Stimulated activated CD8-positive, alpha-beta memory T cell treated with anti-CD3 and anti-CD28 coated beads, Interleukin-15, amount 100 ng/mL, for 1 hour (primary cell): ENCODE data around the gene NOM1.

Experiments used
- DNase-seq: peaks from one replicate; pipeline ENCODE4 v3.0.0-alpha.2; 2020; ENCODE audit warnings: low read depth

The NOM1 gene

DNA sequence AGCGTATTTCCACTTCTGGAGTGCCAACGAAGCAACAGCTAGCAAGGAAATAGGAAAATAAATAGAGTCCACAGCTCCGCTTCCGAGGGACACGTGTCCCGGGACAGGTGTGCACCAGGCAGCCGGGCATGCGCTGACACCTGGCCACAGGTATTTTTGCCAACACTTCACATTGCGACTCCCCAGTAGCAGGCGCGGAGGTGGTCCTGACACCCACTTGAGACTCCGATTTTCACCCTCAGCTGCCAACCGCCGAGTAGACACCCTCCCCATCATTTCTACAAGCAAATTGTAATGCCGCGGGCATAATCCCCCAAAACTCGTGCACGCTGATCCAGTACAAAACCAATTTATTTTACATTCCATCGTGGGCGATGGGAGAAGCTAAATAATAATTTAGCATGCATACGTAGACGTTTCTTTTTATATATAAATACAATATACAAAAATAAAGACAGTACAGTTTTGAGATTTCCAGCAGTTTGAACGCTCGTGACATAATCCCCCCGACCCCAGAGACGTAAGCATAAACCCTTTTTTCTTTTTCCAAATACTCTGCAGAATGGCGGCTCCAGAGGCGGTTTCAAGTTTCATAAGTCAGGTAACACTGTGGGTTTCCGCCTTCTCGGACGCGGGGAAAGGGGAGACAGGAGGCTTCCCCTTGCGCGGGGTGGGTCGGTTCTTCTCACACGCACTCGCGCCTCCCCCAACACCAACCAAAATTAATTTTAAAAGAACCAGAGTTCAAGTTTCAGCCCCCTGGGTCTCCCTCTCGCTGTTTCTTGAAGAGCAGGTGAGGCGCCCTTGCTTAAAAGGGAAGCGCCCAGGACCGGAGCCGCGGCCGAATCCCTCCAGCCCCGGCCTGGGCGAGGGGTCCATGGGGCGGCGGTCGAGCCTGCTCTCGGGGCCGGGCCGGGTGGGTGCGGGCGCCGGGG is 55.3 kb downstream of the NOM1 start:
- DNase-seq = no peak

DNA sequence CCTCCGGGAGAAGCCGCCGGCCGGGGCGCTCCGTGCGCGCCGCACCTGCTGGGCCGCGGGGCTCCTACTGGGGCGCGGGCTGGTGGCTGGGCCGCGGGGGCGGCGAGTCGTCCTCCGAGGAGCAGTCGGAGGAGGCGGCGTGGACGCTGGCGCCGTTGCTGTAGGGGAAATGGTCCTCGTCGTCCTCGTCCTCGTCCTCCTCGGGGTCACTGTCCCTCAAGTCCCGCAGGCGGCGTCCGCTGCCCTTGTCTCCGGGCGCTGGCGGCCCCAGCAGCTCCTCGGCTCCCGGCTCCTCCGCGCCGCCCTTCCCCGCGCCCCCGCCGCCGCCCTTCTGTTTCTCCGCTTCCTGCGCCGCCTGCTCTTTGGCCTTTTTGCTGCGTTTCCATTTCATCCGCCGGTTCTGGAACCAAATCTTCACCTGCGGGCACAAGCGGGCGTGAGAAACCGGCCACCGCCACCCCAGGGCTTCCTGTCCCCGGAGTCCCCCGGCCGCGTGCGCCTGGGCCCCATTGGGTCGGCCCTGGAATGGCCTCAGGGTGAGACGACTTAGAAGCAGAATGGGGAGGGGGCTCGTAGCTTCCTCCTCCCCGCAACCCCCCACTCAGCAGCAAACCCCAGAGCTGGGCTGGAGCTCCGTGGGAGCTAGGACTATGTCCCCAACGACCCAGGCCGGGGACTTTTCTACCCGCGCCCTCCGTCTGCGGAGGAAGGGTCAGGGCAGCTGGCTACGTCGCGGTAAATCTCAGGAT is 56.1 kb downstream of the NOM1 start:
- DNase-seq = no peak

DNA sequence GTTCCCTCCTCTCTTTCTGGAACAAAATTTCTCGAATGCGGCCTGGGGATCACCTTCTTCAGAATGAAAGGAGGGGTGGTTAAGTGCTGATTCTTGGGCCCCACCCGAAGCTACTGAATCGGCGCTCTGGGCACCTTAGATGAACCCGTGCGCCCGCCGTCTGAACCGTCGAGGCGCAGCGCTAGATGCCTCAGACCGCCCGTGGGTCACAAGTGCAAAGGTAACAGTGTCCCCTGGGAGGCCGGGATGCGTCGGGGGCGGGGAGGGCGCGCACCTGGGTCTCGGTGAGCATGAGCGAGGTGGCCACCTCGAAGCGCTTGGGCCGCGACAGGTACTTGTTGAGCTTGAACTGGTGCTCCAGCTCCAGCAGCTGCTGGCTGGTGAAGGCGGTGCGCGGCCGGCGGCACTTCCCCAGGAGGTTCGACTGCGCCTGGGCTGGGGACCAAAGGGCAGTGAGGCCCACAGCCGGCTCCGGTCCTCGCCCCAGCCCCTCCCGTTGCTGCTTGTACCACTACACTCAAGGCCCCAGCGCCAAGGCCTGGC is 56.8 kb downstream of the NOM1 start:
- no peak for DNase-seq

DNA sequence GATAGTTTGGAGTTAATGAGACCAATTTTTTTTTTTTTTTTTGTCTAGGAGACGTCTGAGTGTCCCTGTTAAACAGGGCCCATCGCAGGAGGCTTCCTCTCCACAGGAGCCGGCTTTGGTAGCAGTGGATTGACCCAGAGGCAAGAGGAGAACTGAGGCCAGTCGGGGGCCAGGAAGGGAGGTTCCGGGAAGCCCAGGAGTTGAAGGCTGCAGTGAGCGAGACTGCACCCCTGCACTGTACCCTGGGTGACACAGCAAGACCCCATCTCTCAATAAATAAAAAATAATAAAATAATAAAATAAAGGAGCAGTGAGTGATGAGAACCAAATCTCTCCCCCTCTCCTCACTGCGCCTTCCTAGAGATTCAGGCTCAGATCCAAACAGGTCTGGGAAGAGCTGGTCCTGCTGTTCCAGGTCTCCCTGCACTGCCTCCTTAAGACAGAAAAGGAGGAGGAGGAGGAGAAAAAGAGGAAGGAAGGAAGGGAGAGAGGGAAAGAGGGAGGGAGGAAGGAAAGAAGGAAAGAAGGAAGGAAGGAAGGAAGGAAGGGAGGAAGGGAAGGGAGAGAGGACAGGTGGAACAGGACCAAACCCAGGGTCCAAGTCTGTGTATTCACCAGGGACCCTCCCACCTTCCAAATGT is 57.4 kb downstream of the NOM1 start:
- DNase-seq = no peak

DNA sequence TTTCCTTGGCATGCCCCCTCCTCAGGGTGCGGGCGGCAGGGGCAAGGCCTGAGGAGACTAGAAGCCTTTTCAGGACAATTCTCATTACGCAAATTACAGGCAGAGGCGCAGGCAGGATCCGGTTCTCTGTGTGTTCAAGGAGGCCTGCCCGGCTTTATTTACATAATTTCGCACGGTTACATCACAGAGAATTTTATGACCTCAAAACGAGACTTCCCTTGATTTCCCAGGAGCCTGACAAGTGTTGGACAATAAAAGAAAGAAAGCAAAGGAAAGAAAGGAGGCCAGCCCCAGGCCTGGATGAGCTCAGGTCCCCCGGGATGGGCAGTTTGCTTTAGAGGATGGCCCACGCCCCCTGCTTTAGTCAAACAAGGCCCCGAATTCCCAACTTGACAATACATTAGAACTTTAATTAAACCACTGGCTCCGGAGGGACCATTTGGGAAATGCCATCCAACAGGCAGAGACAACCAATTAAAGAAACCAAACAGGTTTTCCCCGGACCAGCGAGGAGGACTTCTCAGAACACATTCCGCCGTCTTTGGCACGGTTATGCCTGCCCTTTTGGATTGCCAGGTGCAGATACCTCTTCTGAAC is 58.1 kb downstream of the NOM1 start:
- DNase-seq = no peak

DNA sequence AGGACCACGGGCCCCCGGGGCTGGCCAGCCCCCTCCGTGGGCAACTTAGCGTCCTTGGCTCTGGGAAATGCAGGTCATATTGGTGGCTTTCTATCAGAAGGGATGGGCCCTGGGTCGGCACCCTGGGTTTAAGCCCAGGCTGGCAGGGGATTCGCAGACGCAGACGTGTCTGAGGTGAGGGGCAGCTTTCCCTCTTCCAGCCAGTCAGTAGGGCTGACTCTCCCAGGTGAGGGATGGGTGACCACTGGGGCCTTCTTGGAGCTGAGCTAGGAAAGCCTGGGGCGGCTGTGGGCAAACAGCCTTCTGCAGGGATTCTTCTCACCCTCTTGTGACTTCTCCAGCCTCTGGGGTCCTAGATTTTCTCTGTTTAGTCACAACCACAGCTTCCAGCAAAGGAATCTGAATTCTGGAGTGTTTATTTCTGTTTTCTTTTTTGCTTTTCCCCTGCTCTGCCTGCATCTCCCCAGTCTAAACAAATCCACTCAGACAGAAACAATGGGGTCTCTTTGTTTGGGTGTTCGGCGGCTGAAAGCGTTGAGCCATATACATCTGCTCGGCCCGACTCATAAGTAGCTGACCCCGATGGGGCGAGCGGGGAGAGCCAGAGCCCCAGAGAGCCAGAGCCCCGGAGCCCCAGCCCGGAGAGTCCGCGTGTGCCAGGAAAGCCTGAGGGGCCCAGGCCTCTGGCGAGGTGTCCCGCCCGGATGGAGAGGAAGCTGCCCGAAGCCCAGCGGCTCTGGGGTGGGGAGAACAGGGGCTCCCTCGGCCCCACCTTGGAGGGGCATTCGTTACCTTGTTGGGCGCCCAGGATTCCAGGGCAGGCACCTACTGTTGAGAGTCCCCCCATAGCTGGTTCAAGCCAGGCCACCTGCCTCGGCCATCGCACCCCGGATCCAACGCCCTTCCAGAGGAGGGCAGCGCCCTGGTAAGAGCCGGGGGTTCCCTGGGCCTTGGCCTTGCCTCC is 59.0 kb downstream of the NOM1 start:
- DNase-seq = no peak

DNA sequence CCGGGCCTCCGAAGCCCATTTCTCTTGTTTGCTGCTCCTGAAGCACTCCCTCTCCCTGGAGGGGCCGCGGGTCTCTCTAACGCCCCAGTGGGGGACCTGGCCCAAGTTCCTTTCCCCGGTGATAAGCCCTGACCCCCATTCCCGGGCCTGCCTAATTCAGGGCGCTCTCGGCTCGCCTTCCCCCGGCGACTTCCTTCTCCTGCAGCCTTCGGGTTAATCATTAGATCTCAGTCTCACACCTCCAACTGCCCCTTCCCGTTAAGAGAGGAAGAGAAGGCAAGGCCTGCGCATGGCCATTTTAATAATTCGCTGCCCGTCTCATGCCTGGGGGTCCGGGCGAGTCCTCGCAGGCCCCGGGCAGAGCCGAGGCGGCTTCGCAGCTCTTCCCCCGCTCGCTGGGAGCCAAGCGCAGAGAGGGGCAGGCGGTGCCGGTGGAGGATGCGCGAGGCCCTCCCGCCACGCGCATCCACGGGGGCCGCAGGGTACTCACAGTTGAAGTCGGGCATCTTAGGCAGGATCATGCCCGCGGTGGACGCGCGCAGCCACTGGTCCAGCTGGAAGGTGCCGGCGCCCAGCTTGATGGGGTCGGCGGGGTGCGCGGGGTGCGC is 59.8 kb downstream of the NOM1 start:
- DNase-seq = no peak

DNA sequence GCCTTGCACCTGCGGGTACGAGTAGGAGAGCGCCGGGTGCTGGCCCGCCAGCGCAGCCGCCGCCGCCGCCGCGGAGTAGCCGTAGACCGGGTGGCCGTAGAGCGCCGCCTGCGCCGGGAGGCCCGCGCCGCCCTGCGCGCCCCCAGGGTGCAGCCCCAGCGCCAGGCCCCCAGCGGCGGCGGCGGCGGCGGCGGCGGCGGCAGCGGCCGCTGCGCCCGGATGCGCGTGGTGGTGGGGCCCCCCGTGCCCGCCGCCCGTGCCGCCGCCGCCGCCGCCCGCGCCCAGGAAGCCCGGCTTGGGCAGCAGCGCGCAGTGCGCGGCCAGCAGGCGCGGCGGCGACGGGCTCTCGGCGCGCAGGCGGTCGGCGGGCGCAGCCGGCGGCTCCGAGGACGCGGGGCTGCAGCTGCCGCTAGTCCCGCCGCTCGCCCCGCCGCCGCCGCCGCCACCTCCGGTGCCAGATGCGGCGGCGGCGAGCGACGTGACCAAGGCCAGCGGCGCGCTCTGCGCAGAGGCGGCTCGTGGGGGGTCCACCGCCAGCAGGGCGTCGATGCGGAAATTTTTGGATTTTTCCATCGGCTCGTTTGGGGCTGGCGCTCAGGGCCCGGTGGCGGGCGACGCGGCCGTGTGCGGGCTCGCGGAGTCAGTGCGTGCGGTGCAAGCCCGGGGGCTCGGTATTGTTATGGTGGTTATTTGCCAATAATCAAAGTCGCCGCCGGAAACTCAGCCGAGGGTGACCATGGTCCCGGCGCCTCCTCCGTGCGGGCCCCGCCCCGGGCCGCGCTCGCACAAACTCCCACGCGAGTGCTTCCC is 60.5 kb downstream of the NOM1 start:
- DNase-seq = no peak

DNA sequence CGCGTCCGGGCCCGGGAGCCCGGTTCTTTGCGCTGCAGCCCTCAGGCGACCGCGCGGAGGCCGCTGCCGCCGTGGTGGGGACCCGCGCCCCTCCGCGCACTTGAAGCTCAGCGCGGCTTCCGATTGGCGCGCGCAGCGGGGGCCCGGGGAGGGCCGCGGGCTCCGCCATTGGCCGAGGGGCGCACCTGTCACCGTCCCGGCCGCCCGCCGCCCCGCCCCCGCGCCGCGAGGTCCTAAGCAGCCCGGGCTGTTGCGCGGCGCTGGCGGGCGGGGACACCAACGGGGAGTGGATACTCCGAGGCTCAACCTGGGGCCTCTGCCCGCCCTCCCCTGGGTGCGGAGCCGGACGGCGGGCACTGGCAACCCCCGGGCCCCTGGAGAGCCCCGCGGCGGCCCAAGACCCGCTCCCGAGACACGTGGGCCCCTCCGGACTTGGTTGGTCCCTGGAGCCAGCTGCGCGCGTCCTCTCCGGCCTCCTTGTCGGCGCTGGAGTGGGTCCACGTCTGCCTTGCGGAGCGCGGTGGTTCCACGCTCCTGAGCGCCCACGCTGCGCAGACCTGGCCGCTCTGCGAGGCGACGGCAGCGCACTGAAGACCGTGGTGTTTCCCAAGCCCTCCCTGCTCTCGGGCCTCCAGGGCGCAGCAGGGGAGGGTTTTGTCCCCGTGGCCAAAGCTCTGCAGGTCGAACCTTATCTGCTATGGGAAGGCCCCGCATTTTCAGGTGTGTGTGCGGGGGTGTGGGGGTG is 61.2 kb downstream of the NOM1 start, which contains the start of gene MNX1:
MNX1 (minus strand) TSS at position 76 of the 745 bp plus-strand sequence. CDS start 313 bp downstream, outside the sequence.
- DNase-seq = no peak

DNA sequence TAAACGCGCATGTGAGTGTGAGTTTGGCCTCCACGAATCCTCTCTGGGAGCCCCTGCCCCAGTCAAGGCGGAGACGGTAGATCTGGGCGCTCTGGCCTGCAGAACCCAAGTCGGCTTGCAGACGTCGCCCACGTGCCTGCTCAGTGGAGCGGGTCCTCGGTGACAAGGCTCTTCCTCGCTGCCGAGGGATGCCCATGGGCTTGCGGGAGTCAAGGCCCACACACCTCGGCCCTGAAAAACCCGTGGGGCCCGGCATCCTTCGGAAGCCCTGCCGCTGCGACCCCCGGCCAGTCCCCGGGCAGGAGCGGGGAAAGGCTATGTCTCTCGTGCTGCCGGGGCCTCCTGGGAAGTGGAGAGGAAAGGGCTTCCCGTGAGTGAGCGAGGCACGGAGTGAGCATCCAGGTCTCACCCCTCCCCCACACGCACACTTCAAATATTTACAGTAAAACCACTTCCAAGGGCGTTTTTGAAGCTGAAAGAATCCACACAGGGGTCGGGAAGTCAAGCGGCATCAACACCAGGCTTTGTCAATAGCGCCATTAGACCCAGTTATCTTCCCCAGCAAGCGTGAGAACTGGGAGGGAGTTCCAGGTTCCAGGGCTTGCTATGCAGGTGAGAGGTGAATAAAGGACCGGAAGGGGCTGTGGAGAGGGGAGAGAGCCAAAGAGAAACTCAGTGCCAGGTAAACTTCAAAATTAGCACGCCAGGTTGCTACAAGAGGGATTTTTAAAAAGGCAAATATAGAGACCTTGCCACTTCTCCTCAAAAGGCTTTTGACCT is 62.0 kb downstream of the NOM1 start:
- no peak for DNase-seq

DNA sequence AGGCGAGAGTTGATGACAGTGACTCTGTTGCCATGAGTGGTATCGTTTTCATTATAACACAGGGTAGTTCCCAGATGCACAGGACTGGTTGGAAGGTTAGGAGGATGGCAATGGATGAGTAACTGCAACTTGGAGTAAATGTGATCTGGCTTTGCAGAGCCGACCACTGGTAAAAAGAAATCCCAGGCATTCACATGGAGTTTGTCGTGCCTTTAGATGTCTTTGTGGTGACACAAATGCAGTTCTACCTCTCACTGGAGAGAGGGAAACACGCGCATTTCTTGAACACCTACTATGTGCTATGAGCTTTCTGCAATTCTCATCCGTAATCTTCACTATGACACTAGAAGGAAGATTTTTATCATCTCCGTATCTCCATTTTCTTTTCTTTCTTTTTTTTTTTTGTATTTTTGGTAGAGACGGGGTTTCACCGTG is 62.6 kb downstream of the NOM1 start:
- DNase-seq = no peak

DNA sequence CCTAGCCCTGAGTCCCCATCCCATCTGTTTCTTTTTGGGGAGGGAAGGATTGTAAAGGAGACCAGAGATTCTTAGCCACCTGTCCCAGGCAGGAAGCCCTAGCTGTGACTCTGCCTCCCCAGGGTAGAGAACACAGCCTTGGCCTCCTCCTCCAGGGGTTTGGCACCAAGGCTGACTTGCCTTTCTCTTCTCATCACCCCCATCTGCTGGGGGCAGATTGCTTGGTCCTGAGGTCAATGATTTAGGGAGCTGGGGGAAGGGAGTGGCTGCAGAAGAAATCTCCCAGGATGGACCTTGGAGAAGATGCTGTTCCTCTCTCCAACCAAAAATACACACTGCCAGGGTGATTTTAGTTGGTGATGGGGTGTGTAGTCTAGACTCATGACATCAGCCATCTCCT is 63.6 kb downstream of the NOM1 start:
- DNase-seq = no peak

DNA sequence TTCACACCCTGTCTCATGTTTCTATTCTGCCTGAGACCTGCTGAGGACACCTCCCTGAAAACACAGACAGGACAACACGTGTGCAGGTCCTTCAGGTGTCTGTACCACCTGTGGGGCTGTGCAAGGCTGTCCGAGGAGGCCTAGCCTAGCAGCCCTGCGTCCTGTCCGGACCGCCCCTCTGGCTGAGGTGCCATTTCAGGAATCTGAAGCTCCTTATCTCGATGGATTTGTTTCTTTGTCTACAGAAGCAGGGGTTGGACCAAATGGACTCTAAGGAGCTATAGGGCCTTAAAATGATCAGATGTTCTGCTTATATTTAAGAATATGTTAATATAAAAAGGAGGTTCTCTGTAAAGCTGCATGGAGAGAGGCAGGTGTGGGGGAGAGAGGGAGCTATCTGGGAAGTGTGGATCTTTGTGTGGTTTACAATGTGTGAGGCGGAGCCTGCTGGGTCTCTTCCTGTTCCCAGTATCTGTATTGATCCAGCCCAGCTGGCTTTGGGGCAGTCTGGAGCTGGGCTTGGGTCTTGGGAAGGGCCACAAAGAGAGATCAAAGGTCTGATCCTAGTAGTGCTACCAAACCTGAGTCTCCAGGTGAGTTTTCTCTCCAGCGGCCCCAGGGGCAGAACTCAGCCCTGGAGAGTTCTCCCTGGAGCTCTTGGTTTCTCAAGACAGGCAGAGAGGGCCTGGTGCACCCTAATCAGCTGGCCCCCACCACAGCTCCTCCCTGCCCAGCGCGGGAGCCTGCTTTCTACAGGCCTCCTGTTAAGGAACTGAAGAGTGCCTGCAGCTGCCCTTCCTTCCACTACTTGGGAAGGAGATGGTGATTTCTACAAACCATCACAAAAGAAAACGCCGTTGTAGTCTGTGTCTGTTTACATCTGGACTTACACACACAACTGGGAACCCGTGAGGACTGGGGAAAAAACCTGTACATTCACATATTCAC is 64.4 kb downstream of the NOM1 start:
- no peak for DNase-seq

DNA sequence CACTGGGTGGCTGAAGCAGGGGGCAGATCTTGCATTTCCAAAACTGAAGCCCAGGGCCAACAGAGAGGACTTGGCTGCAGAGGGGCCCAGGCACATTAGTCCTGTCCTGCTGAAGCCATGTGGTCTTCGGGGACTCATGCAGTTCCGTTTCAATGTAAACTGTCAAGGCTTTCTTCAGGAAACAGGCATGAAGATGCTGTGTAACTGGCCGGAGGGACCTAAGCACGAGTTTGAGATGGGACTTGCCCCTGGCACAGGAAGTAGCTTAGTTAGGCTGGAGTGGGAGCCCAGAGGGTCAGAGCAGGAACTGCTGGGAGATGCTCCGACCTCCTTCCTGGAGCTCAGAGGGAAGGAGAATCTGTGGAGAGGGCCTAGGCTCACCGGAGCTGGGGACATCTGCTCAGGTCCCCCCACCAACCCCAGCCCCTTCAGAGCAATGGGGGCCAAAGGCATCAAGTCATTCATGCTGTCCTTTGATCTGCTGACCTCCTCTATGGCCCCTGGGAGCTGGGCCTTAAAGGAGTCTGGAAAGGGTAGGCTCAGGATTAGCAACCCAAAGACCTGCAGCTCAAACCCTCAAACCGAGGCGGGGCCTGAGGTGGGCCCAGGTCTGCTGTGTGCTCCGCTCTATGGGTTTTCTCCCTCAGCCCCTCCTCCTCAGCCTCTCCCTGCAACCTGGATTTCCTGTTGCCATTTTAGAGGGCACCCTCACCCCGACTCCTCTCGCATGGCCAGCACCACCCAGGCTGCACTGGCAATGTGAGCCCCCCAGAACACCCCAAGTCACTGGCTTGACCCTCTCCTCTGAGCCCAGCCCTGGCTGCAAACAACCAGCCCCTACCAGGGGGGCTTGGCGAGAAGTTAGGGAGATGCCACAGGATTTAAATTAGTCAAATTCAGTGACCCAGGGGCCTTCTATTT is 65.4 kb downstream of the NOM1 start:
- no peak for DNase-seq

DNA sequence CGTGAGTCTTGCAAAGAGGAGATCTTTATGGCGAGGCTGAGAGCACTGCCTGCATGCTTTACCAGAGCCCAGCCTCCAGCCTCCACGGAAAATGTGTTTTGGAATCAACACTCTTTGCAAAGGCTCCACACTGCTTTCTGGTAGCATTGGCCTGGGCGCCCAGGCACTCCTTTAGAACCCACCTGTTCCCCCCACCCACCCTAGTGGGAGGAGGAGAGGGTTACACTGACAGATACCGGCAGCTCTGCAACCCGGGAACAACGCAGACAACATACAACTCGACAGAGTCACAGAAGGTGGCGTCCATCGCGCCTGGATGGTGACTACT is 66.5 kb downstream of the NOM1 start:
- DNase-seq = no peak
